Measurements from ENCODE around the gene HTRA1. TPM values are rescaled to one million over a fixed set of nuclear protein-coding genes. Genes with fewer than 3 reads are reported as not detected.

The HTRA1 gene
- total RNA-seq, 1 experiment from 2014 or later: 0.17 TPM

DNA sequence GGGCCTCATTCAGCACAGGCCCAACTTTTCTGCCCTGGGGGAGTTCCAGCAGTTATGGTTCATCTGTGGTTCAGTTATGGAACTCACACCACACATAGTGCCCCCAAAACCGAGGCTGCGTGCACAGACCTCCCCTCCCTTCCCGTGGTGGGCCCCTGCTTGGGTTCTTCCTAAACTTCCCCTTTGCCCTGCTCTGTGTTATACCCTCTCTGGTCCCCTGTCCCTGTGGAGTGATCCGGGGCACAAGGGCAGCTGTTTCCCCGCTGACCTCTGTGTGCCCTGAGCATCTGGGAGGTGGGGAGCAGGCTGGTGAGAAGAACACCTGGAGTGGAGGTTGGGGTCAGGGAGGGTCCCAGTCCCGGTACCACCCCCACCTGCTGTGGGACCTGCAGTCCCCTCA, 39.4 kb downstream of the HTRA1 start:
- TF ChIP-seq EZH2 (IDR thresholded peaks at IDR 0.05; ENCODE audit: borderline replicate concordance, low read depth, low read length, poor library complexity, severe bottlenecking): no peak
- TF ChIP-seq, protein P1, sequence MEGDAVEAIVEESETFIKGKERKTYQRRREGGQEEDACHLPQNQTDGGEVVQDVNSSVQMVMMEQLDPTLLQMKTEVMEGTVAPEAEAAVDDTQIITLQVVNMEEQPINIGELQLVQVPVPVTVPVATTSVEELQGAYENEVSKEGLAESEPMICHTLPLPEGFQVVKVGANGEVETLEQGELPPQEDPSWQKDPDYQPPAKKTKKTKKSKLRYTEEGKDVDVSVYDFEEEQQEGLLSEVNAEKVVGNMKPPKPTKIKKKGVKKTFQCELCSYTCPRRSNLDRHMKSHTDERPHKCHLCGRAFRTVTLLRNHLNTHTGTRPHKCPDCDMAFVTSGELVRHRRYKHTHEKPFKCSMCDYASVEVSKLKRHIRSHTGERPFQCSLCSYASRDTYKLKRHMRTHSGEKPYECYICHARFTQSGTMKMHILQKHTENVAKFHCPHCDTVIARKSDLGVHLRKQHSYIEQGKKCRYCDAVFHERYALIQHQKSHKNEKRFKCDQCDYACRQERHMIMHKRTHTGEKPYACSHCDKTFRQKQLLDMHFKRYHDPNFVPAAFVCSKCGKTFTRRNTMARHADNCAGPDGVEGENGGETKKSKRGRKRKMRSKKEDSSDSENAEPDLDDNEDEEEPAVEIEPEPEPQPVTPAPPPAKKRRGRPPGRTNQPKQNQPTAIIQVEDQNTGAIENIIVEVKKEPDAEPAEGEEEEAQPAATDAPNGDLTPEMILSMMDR (conservative IDR thresholded peaks at IDR 0.05; ENCODE audit: low read depth, low read length): no peak

GRCh38 chr10:122503012-122503411, 41.7 kb downstream of the HTRA1 start:
- H3K27ac ChIP-seq (ENCODE audit: low read depth, low read length, poor library complexity, severe bottlenecking): no peak overlapping the region
- ChIA-PET CTCF (no interaction called here), POLR2A (ENCODE audit: low non-redundant PET) (no interaction called here)
- no peaks in the 10 kb centered on the region for H3K4me1 ChIP-seq (ENCODE audit: insufficient read depth, low read length, poor library complexity, severe bottlenecking)
- no peaks in the 10 kb centered on the region for H3K9me3 ChIP-seq (ENCODE audit: low read depth, low read length, poor library complexity, severe bottlenecking)
- TF ChIP-seq, protein P1 (conservative IDR thresholded peaks at IDR 0.05; ENCODE audit: low read depth, low read length): no peak
- TF ChIP-seq EZH2 (IDR thresholded peaks at IDR 0.05; ENCODE audit: borderline replicate concordance, low read depth, low read length, poor library complexity, severe bottlenecking): no peak
- no peaks in the 10 kb centered on the region for H3K36me3 ChIP-seq (ENCODE audit: insufficient read depth, low read length, poor library complexity, severe bottlenecking)
- no peak for DNase-seq (ENCODE audit: low spot score)
- H3K27me3 ChIP-seq (replicated peaks; ENCODE audit: insufficient read depth, low read depth, low read length, poor library complexity): no peaks in the 10 kb centered on the region
- intact Hi-C loops (cut with micrococcal nuclease; ENCODE audit: unreplicated experiment): no loop called here
- no peak overlapping the region for H3K4me3 ChIP-seq (ENCODE audit: low read depth, low read length, poor library complexity, severe bottlenecking)
- no TSS peak for BruUV-seq (replicated peaks)

More for the DNA sequence above, 39.4 kb downstream of the HTRA1 start:
- no peak for DNase-seq (ENCODE audit: low spot score)
- Histone ChIP-seq H3K4me3 (ENCODE audit: low read depth, low read length, poor library complexity, severe bottlenecking) (no peak overlapping the region), H3K27ac (ENCODE audit: low read depth, low read length, poor library complexity, severe bottlenecking) (no peak overlapping the region), H3K4me1 (ENCODE audit: insufficient read depth, low read length, poor library complexity, severe bottlenecking) (no peaks in the 10 kb centered on the region), H3K36me3 (ENCODE audit: insufficient read depth, low read length, poor library complexity, severe bottlenecking) (no peaks in the 10 kb centered on the region), H3K27me3 (replicated peaks; ENCODE audit: insufficient read depth, low read depth, low read length, poor library complexity) (no peaks in the 10 kb centered on the region), H3K9me3 (ENCODE audit: low read depth, low read length, poor library complexity, severe bottlenecking) (no peaks in the 10 kb centered on the region)
- ChIA-PET POLR2A (ENCODE audit: low non-redundant PET) (no interaction called here), CTCF (no interaction called here)
- no TSS peak for BruUV-seq (replicated peaks)
- intact Hi-C loops (cut with micrococcal nuclease; ENCODE audit: unreplicated experiment): no loop called here

- TF ChIP-seq, protein P1 (conservative IDR thresholded peaks at IDR 0.05; ENCODE audit: low read depth, low read length): no peak
- TF ChIP-seq EZH2 (IDR thresholded peaks at IDR 0.05; ENCODE audit: borderline replicate concordance, low read depth, low read length, poor library complexity, severe bottlenecking): no peak
- Histone ChIP-seq H3K27me3 (replicated peaks; ENCODE audit: insufficient read depth, low read depth, low read length, poor library complexity) (no peaks in the 10 kb centered on the region), H3K27ac (ENCODE audit: low read depth, low read length, poor library complexity, severe bottlenecking) (no peak overlapping the region), H3K4me3 (ENCODE audit: low read depth, low read length, poor library complexity, severe bottlenecking) (no peak overlapping the region), H3K4me1 (ENCODE audit: insufficient read depth, low read length, poor library complexity, severe bottlenecking) (no peaks in the 10 kb centered on the region), H3K9me3 (ENCODE audit: low read depth, low read length, poor library complexity, severe bottlenecking) (no peaks in the 10 kb centered on the region), H3K36me3 (ENCODE audit: insufficient read depth, low read length, poor library complexity, severe bottlenecking) (no peaks in the 10 kb centered on the region)
- DNase-seq (ENCODE audit: low spot score): no peak
- CTCF ChIA-PET: no interaction called here
- intact Hi-C loops (cut with micrococcal nuclease; ENCODE audit: unreplicated experiment): no loop called here
- POLR2A ChIA-PET (ENCODE audit: low non-redundant PET): no interaction called here
- BruUV-seq (replicated peaks): no TSS peak
Observed at GRCh38 chr10:122503886-122504609, 42.7 kb downstream of the HTRA1 start.
